CD8-positive, alpha-beta memory T cell (primary cell): ENCODE data around the gene HOXD10. TPM values are rescaled to one million over a fixed set of nuclear protein-coding genes. Genes with fewer than 3 reads are reported as not detected.

Source experiments
- CTCF ChIA-PET: fragments of 350-600 bp; sonication (Branson Sonifier 250); formaldehyde crosslinking; loops from one replicate; lab custom pipeline; 2021; ENCODE audit warnings: antibody characterized with exemption; lab: Charles Lee
- POLR2A ChIA-PET: fragments of 350-600 bp; sonication (Branson Sonifier 250); formaldehyde crosslinking; loops from one replicate; lab custom pipeline; 2021; ENCODE audit warnings: antibody characterized with exemption; lab: Charles Lee
- DNase-seq, 5 donors: peaks; one replicate each; pipeline versions ENCODE4 v3.0.0 to v3.0.0-alpha.2; 2020 to 2022; ENCODE audit warnings: mixed read lengths in 1 of 5
- H3K27ac ChIP-seq: one replicate; pipeline ENCODE4 v1.7.0; 2013; ENCODE audit warnings: low read depth, mild to moderate bottlenecking, low read length, moderate library complexity
- H3K27me3 ChIP-seq: 2 replicates; pipeline ENCODE4 v1.7.0; 2013; ENCODE audit warnings: low read length, mild to moderate bottlenecking; ENCODE audit not compliant: insufficient read depth, poor library complexity, severe bottlenecking
- H3K36me3 ChIP-seq: 2 replicates; pipeline ENCODE4 v1.7.0; 2013; ENCODE audit warnings: mild to moderate bottlenecking, low read length, moderate library complexity; ENCODE audit not compliant: insufficient read depth
- H3K4me1 ChIP-seq: 2 replicates; pipeline ENCODE4 v1.7.0; 2013; ENCODE audit warnings: mild to moderate bottlenecking, low read length, moderate library complexity; ENCODE audit not compliant: insufficient read depth
- H3K4me3 ChIP-seq: 2 replicates; pipeline ENCODE4 v1.7.0; 2013; ENCODE audit warnings: mild to moderate bottlenecking, low read length
- H3K9me3 ChIP-seq: 2 replicates; pipeline ENCODE4 v1.7.0; 2013; ENCODE audit warnings: mild to moderate bottlenecking, low read length
- H3K27ac Mint-ChIP-seq, 8 donors: one replicate each; pipeline ENCODE4 v1.8.0; 2020 to 2021; ENCODE audit warnings: mixed read lengths in 8 of 8, mild to moderate bottlenecking in 6 of 8, inconsistent platforms in 3 of 8, moderate library complexity in 3 of 8
- H3K27me3 Mint-ChIP-seq, 2 donors: one replicate each; pipeline ENCODE4 v1.8.0; 2020 to 2021; ENCODE audit warnings: mixed read lengths in 2 of 2, mild to moderate bottlenecking in 1 of 2, moderate library complexity in 1 of 2
- H3K36me3 Mint-ChIP-seq, 3 donors: one replicate each; pipeline ENCODE4 v1.8.0; 2020 to 2021; ENCODE audit warnings: mixed read lengths in 3 of 3, inconsistent platforms in 1 of 3, mild to moderate bottlenecking in 1 of 3
- H3K4me1 Mint-ChIP-seq, 3 donors: one replicate each; pipeline ENCODE4 v1.8.0; 2020 to 2021; ENCODE audit warnings: mixed read lengths in 3 of 3, inconsistent platforms in 1 of 3, mild to moderate bottlenecking in 1 of 3
- H3K4me3 Mint-ChIP-seq, 7 donors: one replicate each; pipeline ENCODE4 v1.8.0; 2020 to 2021; ENCODE audit warnings: mixed read lengths in 7 of 7, mild to moderate bottlenecking in 6 of 7, moderate library complexity in 4 of 7, inconsistent platforms in 2 of 7
- H3K9me3 Mint-ChIP-seq, 5 donors: one replicate each; pipeline ENCODE4 v1.8.0; 2020 to 2022; ENCODE audit warnings: mixed read lengths in 5 of 5, mild to moderate bottlenecking in 3 of 5, moderate library complexity in 2 of 5, inconsistent platforms in 1 of 5
- polyA plus RNA-seq: library from polyadenylated mRNA; unstranded; fragments of 300-500 nt; fragmentation: Illumina TruSeq; gene quantifications from one replicate; pipeline ENCODE4 v1.2.3, GENCODE V29; 2021
- total RNA-seq, 2 experiments: library from RNA; stranded (reverse); gene quantifications; one replicate each; pipeline ENCODE4 v1.2.3, GENCODE V29; 2021

The HOXD10 gene
- total and polyA plus RNA-seq, 3 experiments from 2014 or later, result not detected

DNA sequence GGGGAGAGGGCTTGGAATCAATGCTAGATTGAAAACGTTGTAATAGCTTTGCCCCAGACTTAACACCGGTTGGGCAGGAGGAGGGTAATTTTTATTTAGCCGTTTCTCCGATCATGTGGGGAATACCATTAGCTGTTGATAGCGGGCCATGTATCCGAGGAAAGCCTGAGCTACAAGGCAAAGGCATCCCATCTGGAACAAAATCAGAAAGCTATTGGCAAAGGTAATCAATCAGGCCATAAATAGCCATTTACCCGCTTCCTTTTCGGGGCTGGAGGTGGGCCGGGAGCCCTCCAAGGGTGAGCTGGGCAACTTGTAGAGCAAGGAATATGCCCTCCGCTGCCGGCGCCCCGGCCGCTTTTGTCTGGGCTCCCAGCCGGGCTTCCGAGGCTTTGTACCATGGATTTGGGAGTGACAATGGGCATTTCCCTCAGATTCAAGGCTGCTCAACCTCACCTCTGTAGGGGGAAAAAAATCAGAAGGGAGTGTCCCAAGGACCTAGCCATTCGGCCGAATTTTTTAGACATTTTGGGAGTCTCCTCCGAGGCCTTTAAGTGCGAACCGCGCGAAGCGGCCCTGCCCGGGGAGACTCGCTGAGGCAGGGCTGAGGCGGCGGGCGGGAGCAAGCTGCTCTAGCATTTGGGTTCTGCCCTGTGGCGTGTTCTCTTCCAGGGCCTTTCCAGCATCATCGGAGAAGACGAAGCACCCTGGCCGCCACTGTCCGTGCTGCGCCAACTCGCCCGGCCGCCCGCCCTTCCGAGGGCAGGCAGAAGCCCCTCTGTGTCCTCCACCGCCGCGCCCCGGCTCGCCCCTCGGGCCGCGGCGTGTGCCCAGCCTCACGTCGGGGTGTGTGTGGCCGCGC lies 4.8 kb downstream of the HOXD10 start:
- peaks cover 83 to 87% of the 10 kb centered on the region in 2 donors for H3K27me3 Mint-ChIP-seq
- peak overlapping the region in 2 of 8 donors; percentile 2 to 57 for H3K27ac Mint-ChIP-seq
- H3K9me3 ChIP-seq, result no peaks in the 10 kb centered on the region
- peaks cover 93% of the 10 kb centered on the region for H3K27me3 ChIP-seq
- H3K4me3 Mint-ChIP-seq, result peak overlapping the region in 3 of 7 donors; percentile 6 to 51 (median 12)
- no peak overlapping the region for H3K27ac ChIP-seq
- H3K36me3 ChIP-seq, result no peaks in the 10 kb centered on the region
- no peaks in the 10 kb centered on the region for H3K4me1 ChIP-seq
- H3K4me3 ChIP-seq, result no peak overlapping the region
- ChIA-PET CTCF (interaction anchor here (0.6 to 1.6 kb wide), 7 partner anchors 19 to 1027 kb away, joined by 3 to 8 read pairs (median 3); partner anchors contain the start of gene HOXD4), POLR2A (no interaction called here)
- H3K4me1 Mint-ChIP-seq, result peaks cover 9 to 17% (median 14%) of the 10 kb centered on the region in 3 donors
- no peak for DNase-seq
- peaks cover 0 to 20% (median 2%) of the 10 kb centered on the region in 5 donors for H3K9me3 Mint-ChIP-seq
- H3K36me3 Mint-ChIP-seq, result peaks cover 0 to 3% (median 0%) of the 10 kb centered on the region in 3 donors

DNA sequence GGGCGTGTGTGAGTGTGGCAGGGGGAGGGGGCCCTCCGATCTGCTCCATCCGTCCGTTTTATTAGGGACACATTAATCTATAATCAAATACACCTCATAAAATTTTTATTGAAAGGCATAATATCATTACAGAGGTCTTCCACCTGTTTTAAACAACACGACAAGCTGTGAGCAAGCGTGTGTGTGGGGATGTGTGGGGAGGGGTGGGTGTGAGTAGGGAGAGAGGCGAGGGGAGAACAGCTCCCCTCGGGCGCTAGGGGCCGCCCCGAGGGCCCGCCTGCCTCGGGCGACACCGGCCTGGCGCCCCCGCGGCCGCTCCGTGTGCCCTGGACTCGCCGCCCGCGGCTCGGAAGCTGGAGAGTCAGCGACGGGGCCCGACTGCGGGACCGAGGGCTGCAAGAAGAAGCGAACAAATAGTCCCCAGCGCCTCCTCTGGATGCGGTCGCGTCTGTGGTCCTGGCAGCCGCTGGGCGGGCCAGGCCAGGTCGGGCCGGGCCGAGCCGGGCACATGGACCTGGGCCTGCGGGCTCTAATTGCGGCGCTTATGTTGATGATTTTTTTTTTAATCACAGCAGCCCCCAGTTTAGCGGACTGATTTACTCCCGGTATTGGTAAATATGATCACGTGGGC lies 5.6 kb downstream of the HOXD10 start:
- CTCF ChIA-PET, result interaction anchor here (0.7 to 1.4 kb wide), 2 partner anchors 10 to 25 kb away, joined by 3 to 5 read pairs; no protein-coding TSS in a partner anchor

DNA sequence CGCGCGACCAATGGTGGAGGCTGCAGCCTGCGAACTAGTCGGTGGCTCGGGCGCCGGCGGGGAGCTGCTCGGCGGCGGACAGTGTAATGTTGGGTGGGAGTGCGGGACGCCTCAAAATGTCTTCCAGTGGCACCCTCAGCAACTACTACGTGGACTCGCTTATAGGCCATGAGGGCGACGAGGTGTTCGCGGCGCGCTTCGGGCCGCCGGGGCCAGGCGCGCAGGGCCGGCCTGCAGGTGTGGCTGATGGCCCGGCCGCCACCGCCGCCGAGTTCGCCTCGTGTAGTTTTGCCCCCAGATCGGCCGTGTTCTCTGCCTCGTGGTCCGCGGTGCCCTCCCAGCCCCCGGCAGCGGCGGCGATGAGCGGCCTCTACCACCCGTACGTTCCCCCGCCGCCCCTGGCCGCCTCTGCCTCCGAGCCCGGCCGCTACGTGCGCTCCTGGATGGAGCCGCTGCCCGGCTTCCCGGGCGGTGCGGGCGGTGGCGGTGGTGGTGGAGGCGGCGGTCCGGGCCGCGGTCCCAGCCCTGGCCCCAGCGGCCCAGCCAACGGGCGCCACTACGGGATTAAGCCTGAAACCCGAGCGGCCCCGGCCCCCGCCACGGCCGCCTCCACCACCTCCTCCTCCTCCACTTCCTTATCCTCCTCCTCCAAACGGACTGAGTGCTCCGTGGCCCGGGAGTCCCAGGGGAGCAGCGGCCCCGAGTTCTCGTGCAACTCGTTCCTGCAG lies 6.3 kb downstream of the HOXD10 start, which contains the start of gene HOXD9:
Gene HOXD9, plus strand, starts transcription at position 37 of the 728 bp plus-strand sequence. Its CDS starts 50 bp downstream, at position 87.
- Mint-ChIP-seq H3K27ac (peak within 1 kb of the TSS in 2 of 8 donors; percentile 63 to 87), H3K4me1 (peaks cover 12 to 26% (median 16%) of the 10 kb centered on the region in 3 donors), H3K36me3 (peaks cover 0 to 3% (median 0%) of the 10 kb centered on the region in 3 donors), H3K9me3 (peaks cover 0 to 22% (median 2%) of the 10 kb centered on the region in 5 donors), H3K27me3 (peaks cover 84 to 88% of the 10 kb centered on the region in 2 donors), H3K4me3 (peak within 1 kb of the TSS in 6 of 7 donors; percentile 53 to 87 (median 69))
- H3K27ac ChIP-seq, result no peak within 1 kb of the TSS
- CTCF ChIA-PET, result interaction anchor here (0.7 kb wide), 1 partner anchor 9 kb away, joined by 3 read pairs; no protein-coding TSS in a partner anchor
- POLR2A ChIA-PET, result no interaction called here
- no peaks in the 10 kb centered on the region for H3K9me3 ChIP-seq
- no peaks in the 10 kb centered on the region for H3K4me1 ChIP-seq
- H3K36me3 ChIP-seq, result no peaks in the 10 kb centered on the region
- DNase-seq, result peak in 1 of 5 donors; percentile 34
- H3K4me3 ChIP-seq, result no peak within 1 kb of the TSS
- peaks cover 91% of the 10 kb centered on the region for H3K27me3 ChIP-seq

More for the DNA sequence above, 5.6 kb downstream of the HOXD10 start:
- H3K9me3 ChIP-seq, result no peaks in the 10 kb centered on the region
- no peaks in the 10 kb centered on the region for H3K4me1 ChIP-seq
- POLR2A ChIA-PET, result no interaction called here
- no peak overlapping the region for H3K27ac ChIP-seq
- Mint-ChIP-seq H3K4me3 (peak overlapping the region in 6 of 7 donors; percentile 51 to 87 (median 69)), H3K27ac (no peak overlapping the region), H3K4me1 (peaks cover 12 to 21% (median 14%) of the 10 kb centered on the region in 3 donors), H3K27me3 (peaks cover 83 to 87% of the 10 kb centered on the region in 2 donors), H3K36me3 (peaks cover 0 to 3% (median 0%) of the 10 kb centered on the region in 3 donors), H3K9me3 (peaks cover 0 to 23% (median 2%) of the 10 kb centered on the region in 5 donors)
- DNase-seq, result no peak
- no peak overlapping the region for H3K4me3 ChIP-seq
- peaks cover 92% of the 10 kb centered on the region for H3K27me3 ChIP-seq
- no peaks in the 10 kb centered on the region for H3K36me3 ChIP-seq

DNA sequence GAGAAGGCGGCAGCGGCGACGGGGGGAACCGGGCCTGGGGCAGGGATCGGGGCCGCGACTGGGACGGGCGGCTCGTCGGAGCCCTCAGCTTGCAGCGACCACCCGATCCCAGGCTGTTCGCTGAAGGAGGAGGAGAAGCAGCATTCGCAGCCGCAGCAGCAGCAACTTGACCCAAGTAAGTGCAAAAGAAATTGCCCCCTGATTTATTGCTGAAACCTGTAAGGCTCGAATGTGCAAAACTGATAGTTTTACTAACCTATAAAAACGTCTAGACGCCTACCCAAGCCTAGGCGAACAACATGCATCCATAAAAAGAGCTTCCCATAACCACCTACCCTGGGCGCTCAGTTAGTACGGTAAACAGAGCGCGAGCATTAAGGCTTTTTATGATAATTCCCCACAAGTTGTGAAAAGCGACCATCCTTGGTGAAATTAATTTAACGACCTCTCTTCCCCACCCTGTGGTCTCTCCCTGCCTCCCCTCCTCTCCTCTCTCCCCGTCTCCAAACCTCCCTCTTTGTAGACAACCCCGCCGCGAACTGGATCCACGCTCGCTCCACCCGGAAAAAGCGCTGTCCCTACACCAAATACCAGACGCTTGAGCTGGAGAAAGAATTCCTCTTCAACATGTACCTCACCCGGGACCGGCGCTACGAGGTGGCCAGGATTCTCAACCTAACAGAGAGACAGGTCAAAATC lies 7.0 kb downstream of the HOXD10 start:
- peak overlapping the region in 5 of 7 donors; percentile 47 to 79 (median 59) for H3K4me3 Mint-ChIP-seq
- no peaks in the 10 kb centered on the region for H3K36me3 ChIP-seq

GRCh38 chr2:176124110-176124946 lies 7.8 kb downstream of the HOXD10 start:
- Histone ChIP-seq H3K9me3 (no peaks in the 10 kb centered on the region), H3K27ac (no peak overlapping the region), H3K4me3 (no peak overlapping the region), H3K36me3 (no peaks in the 10 kb centered on the region), H3K27me3 (peaks cover 92% of the 10 kb centered on the region), H3K4me1 (peaks cover 13% of the 10 kb centered on the region)
- H3K27me3 Mint-ChIP-seq, result peaks cover 84 to 88% of the 10 kb centered on the region in 2 donors
- POLR2A ChIA-PET, result no interaction called here
- H3K9me3 Mint-ChIP-seq, result peaks cover 0 to 21% (median 7%) of the 10 kb centered on the region in 5 donors
- peak overlapping the region in 3 of 8 donors; percentile 42 to 87 (median 63) for H3K27ac Mint-ChIP-seq
- H3K36me3 Mint-ChIP-seq, result no peaks in the 10 kb centered on the region
- H3K4me3 Mint-ChIP-seq, result peak overlapping the region in 5 of 7 donors; percentile 13 to 61 (median 59)
- peaks cover 21 to 34% (median 26%) of the 10 kb centered on the region in 3 donors for H3K4me1 Mint-ChIP-seq
- CTCF ChIA-PET, result interaction anchor here (1.0 to 6.0 kb wide), 3 partner anchors 331 to 1023 kb away, joined by 3 to 79 read pairs (median 32); no protein-coding TSS in a partner anchor
- no peak for DNase-seq

More for the DNA sequence above, 7.0 kb downstream of the HOXD10 start:
- peaks cover 0 to 18% (median 5%) of the 10 kb centered on the region in 5 donors for H3K9me3 Mint-ChIP-seq
- H3K27me3 Mint-ChIP-seq, result peaks cover 84 to 88% of the 10 kb centered on the region in 2 donors
- H3K9me3 ChIP-seq, result no peaks in the 10 kb centered on the region
- peaks cover 19 to 33% (median 23%) of the 10 kb centered on the region in 3 donors for H3K4me1 Mint-ChIP-seq
- POLR2A ChIA-PET, result no interaction called here
- no peak overlapping the region for H3K4me3 ChIP-seq
- DNase-seq, result no peak
- no peak overlapping the region for H3K27ac ChIP-seq
- peaks cover 0 to 3% (median 0%) of the 10 kb centered on the region in 3 donors for H3K36me3 Mint-ChIP-seq
- H3K4me1 ChIP-seq, result peaks cover 6% of the 10 kb centered on the region
- CTCF ChIA-PET, result interaction anchor here (6.0 kb wide), 1 partner anchor 332 kb away, joined by 79 read pairs; no protein-coding TSS in a partner anchor
- peak overlapping the region in 3 of 8 donors; percentile 42 to 87 (median 63) for H3K27ac Mint-ChIP-seq
- peaks cover 91% of the 10 kb centered on the region for H3K27me3 ChIP-seq

DNA sequence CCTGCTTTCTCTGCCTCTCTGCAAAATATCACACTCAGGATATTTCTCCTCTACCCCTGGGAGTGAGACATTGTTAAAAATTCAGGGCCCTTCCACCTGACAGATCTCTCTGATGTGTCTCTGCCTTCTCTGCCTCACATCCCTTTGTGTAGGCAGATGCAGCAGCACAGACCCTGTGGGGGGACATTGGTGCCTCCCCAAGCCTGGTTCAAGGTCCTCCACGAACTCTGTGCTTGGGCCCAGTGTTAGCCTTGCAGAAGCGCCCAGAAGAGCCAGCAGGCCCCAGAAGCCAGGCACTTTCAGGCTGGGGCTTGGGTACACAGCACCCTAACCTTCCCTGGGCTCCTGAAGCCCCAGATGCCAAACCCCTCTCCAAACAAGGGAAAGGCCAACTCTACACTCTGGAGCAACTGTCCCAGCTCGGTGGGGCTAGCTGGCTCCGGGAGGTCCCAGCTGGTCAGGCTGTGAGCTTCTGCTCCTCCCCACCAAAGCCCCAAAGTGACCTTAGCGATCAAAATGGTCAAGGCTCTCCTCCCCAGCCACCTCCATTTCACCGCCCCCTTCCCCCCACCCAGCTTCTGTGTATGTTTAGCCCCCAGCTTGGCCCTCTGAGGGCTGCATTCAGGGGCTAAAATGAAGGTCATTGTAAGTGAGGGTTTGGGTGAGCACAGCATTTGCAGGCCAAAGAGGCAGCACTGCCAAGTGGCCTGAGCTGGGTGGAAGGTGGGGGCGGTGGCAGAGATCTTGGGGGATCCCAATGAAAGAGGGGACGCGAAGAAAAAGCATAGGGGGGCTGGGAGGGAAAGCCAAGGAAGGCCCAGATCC lies 8.6 kb downstream of the HOXD10 start:
- H3K27me3 Mint-ChIP-seq, result peaks cover 77 to 80% of the 10 kb centered on the region in 2 donors

More for the DNA sequence above, 8.6 kb downstream of the HOXD10 start:
- H3K9me3 ChIP-seq, result no peaks in the 10 kb centered on the region
- POLR2A ChIA-PET, result no interaction called here
- H3K36me3 ChIP-seq, result no peaks in the 10 kb centered on the region
- Mint-ChIP-seq H3K4me3 (peak overlapping the region in 3 of 7 donors; percentile 2 to 34 (median 15)), H3K4me1 (peaks cover 21 to 34% (median 26%) of the 10 kb centered on the region in 3 donors), H3K9me3 (peaks cover 0 to 18% (median 5%) of the 10 kb centered on the region in 5 donors), H3K36me3 (no peaks in the 10 kb centered on the region), H3K27ac (peak overlapping the region in 2 of 8 donors; percentile 49 to 87)
- DNase-seq, result no peak
- no peak overlapping the region for H3K4me3 ChIP-seq
- no peak overlapping the region for H3K27ac ChIP-seq
- H3K27me3 ChIP-seq, result peaks cover 85% of the 10 kb centered on the region
- H3K4me1 ChIP-seq, result peaks cover 14% of the 10 kb centered on the region
- CTCF ChIA-PET, result interaction anchor here (1.0 to 6.0 kb wide), 4 partner anchors 330 to 1023 kb away, joined by 3 to 79 read pairs (median 20); no protein-coding TSS in a partner anchor
